Hepatocyte (in vitro differentiated cells): Measurements from ENCODE around the gene C15orf39.

Experiments
- CTCF ChIP-seq: fragments of 200-600 bp; sonication (generic); IDR thresholded peaks from 2 replicates; pipeline ENCODE4 v1.5.1; 2016; ENCODE audit warnings: antibody characterized with exemption, mild to moderate bottlenecking; ENCODE audit not compliant: poor library complexity
- EZH2 ChIP-seq: fragments of 200-600 bp; sonication (generic); IDR thresholded peaks from 2 replicates; pipeline ENCODE4 v1.6.1; 2016; ENCODE audit warnings: antibody characterized with exemption, mild to moderate bottlenecking, borderline replicate concordance
- EZH2phosphoT487 ChIP-seq: fragments of 200-600 bp; sonication (generic); IDR thresholded peaks from one replicate; pipeline ENCODE4 v1.6.1; 2018; ENCODE audit warnings: antibody characterized with exemption, mild to moderate bottlenecking, low read depth, moderate library complexity; ENCODE audit not compliant: unreplicated experiment, severe bottlenecking

GRCh38 chr15:75206006-75206405 is 4.3 kb downstream of the C15orf39 start:
- TF ChIP-seq EZH2phosphoT487 (no peak), CTCF (no peak), EZH2 (no peak)
